ENCODE data around the gene MRPL52.

GRCh38 chr14:22793976-22794375 lies 35.7 kb upstream of the MRPL52 start:
- TF ChIP-seq REST (IDR thresholded peaks at IDR 0.05; ENCODE audit: low read depth, low read length) (no peak), CTCF (IDR thresholded peaks at IDR 0.05 in 2 of 3, conservative IDR thresholded peaks at IDR 0.05 in 1 of 3; ENCODE audit: control insufficient read depth in 2 of 3, extremely low read depth in 1 of 3, insufficient read depth in 1 of 3, low read depth in 3 of 3, low read length in 3 of 3) (no peak), YY1 (IDR thresholded peaks at IDR 0.05; ENCODE audit: low read depth, low read length) (no peak), JUND (IDR thresholded peaks at IDR 0.05; ENCODE audit: low read depth, low read length) (no peak), BACH1 (IDR thresholded peaks at IDR 0.05; ENCODE audit: borderline replicate concordance) (no peak), CREB1 (IDR thresholded peaks at IDR 0.05; ENCODE audit: low read depth) (no peak), SREBF1 (IDR thresholded peaks at IDR 0.05; ENCODE audit: low read length) (no peak), POU2F2 (IDR thresholded peaks at IDR 0.05; ENCODE audit: borderline replicate concordance, low read depth, low read length) (no peak)
- TF ChIP-seq, protein P1, sequence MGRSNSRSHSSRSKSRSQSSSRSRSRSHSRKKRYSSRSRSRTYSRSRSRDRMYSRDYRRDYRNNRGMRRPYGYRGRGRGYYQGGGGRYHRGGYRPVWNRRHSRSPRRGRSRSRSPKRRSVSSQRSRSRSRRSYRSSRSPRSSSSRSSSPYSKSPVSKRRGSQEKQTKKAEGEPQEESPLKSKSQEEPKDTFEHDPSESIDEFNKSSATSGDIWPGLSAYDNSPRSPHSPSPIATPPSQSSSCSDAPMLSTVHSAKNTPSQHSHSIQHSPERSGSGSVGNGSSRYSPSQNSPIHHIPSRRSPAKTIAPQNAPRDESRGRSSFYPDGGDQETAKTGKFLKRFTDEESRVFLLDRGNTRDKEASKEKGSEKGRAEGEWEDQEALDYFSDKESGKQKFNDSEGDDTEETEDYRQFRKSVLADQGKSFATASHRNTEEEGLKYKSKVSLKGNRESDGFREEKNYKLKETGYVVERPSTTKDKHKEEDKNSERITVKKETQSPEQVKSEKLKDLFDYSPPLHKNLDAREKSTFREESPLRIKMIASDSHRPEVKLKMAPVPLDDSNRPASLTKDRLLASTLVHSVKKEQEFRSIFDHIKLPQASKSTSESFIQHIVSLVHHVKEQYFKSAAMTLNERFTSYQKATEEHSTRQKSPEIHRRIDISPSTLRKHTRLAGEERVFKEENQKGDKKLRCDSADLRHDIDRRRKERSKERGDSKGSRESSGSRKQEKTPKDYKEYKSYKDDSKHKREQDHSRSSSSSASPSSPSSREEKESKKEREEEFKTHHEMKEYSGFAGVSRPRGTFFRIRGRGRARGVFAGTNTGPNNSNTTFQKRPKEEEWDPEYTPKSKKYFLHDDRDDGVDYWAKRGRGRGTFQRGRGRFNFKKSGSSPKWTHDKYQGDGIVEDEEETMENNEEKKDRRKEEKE (IDR thresholded peaks at IDR 0.05): no peak
- TF ChIP-seq, protein P2, sequence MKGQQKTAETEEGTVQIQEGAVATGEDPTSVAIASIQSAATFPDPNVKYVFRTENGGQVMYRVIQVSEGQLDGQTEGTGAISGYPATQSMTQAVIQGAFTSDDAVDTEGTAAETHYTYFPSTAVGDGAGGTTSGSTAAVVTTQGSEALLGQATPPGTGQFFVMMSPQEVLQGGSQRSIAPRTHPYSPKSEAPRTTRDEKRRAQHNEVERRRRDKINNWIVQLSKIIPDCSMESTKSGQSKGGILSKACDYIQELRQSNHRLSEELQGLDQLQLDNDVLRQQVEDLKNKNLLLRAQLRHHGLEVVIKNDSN (IDR thresholded peaks at IDR 0.05; ENCODE audit: borderline replicate concordance, extremely low read length, insufficient read depth, low read depth, low read length): no peak
